ENCODE data around the gene DRC7.

DRC7 gene, protein sequence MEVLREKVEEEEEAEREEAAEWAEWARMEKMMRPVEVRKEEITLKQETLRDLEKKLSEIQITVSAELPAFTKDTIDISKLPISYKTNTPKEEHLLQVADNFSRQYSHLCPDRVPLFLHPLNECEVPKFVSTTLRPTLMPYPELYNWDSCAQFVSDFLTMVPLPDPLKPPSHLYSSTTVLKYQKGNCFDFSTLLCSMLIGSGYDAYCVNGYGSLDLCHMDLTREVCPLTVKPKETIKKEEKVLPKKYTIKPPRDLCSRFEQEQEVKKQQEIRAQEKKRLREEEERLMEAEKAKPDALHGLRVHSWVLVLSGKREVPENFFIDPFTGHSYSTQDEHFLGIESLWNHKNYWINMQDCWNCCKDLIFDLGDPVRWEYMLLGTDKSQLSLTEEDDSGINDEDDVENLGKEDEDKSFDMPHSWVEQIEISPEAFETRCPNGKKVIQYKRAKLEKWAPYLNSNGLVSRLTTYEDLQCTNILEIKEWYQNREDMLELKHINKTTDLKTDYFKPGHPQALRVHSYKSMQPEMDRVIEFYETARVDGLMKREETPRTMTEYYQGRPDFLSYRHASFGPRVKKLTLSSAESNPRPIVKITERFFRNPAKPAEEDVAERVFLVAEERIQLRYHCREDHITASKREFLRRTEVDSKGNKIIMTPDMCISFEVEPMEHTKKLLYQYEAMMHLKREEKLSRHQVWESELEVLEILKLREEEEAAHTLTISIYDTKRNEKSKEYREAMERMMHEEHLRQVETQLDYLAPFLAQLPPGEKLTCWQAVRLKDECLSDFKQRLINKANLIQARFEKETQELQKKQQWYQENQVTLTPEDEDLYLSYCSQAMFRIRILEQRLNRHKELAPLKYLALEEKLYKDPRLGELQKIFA

DNA sequence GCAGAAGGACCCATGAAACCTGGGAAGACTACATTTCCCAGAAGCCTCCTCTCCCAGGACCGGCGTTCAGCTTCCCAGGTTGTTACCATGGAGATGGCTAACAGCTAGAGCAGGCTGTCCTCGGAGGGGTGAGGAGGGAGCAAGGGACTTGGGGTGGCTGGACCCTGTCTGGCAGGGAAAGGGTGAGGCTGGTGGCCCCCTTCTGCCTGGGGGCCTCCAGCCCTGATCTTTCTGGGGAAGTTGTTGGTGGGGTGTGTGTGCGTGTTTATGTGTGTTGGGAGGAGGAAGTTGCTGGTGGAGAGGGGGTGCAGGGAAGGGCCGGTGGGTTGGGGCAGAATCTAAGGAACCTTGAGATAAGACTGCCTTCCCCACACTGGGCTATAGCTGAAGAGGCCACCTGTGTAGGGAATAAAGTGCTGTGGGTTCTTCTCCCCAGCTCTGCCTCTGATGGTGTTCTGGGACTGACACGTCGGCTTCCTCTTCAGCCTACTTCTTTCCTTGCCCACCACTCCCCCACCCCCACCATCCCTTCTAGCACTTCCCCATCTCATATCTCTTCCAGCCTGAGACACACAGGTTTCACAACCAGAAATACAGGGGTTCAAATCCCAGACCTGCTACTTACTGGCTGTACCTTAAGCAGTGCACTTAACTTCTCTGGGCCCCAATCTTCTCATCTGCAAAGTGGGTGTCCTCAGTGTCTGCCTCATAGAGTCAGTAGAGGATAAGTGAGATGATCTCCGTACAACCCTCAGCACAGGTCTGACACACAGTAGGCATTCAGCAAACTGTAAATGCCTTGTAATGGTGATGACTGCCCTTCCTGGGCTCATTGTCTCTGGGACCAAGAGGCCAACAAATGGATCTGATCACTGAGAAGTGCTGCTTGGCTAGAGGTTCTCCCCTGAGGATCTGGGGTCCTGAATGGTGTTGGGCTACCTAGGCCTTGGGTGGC is at the start of gene DRC7:
Gene DRC7 (plus strand): TSS at position 82 of the 955 bp plus-strand sequence. CDS start 3,144 bp downstream, outside the sequence.
- in situ Hi-C loops (cut with HindIII; ENCODE audit: low sequenced_read_pairs), result no loop called here

DNA sequence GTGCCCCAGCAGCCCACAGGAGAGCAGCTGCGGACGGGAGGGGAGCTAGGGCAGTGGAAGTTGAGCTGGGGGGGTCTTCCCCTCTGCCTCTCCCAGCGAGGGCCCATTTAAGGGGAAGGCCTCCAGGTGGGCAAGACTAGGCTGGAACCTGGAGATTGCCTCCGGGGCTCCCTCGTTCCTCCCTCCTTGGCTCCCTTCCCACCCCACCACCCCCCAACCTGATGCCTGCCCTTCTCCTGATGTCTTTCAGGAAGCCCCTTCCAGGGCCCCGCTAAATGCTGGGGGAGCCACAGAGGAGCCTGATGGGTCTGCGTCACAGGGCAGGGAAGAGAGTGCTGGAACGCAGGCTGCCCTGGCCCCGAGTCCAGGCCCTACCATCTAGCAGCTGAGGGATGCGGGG is 49.4 kb upstream of the DRC7 start:
- in situ Hi-C loops (cut with HindIII; ENCODE audit: low sequenced_read_pairs), result loop anchor here (5.0 to 10.0 kb wide), 2 partner anchors 42 to 240 kb away; no protein-coding TSS in a partner anchor

DNA sequence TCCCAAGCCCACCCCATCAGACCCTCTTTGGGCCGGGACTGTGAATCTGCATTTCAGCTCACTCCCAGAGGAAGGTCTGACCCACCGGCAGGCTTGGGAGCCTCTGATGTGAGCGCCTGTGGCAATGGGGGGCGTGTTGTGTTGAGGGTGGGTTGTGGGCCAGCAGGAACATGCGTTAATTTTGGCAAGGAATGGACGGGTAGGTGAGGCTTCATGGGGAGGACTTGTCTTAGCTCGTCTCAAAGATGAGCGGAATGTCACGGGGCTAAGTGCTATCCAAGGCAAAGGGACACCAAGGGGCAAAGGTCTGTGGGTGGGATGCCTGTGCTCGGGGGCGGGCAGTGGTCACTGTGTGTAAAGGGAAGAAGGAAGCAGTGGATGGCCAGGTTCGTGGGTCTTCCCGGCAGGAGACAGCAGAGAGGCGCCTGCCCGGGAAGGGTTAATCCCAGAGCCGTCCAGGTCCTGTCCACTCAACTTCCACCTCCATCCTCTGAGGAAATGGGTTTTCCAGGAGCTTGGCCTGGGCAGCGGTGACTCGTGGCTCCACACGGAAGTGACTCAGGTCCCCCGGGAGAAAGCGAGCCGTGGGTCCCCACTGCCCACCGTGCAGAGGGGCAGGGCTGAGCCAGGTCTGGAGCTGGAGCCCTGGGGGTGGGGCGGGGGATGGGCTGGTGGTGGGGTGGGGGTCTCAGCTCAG is 48.8 kb upstream of the DRC7 start:
- in situ Hi-C loops (cut with HindIII; ENCODE audit: low sequenced_read_pairs), result loop anchor here (5.0 to 10.0 kb wide), 2 partner anchors 41 to 239 kb away; no protein-coding TSS in a partner anchor

DNA sequence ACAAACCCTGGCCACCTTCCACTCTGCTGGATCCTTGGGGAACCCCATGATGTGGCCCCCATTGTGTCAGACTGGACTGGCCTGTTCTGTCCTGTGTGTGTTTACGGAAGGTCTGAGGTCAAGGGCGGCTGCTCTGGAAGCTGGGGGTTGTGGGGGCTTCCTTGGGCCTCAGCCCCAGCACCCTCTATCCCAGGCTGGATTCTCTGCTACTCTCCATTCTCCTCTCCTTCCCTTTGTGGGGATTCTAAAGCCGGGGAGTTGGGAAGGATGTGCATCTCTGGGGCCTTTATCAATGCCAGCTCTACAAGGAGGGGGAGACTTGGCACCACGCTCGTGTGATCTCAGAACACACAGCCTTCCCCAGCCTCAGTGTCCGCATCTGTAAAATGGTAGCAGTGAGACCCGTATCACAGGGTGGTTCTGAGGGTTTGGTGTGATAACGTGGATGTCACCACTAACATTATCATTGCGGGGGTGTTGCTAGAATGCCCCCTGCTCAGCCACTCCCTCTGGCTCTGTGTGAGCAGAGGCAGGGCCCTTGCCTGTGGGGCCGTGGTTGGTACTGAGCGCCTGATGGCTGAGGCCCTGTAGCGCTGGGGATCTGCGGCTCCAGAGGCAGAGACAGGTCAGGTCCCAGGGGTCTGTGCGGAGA is 48.1 kb upstream of the DRC7 start:
- in situ Hi-C loops (cut with HindIII; ENCODE audit: low sequenced_read_pairs), result loop anchor here (5.0 to 10.0 kb wide), 2 partner anchors 41 to 238 kb away; no protein-coding TSS in a partner anchor

DNA sequence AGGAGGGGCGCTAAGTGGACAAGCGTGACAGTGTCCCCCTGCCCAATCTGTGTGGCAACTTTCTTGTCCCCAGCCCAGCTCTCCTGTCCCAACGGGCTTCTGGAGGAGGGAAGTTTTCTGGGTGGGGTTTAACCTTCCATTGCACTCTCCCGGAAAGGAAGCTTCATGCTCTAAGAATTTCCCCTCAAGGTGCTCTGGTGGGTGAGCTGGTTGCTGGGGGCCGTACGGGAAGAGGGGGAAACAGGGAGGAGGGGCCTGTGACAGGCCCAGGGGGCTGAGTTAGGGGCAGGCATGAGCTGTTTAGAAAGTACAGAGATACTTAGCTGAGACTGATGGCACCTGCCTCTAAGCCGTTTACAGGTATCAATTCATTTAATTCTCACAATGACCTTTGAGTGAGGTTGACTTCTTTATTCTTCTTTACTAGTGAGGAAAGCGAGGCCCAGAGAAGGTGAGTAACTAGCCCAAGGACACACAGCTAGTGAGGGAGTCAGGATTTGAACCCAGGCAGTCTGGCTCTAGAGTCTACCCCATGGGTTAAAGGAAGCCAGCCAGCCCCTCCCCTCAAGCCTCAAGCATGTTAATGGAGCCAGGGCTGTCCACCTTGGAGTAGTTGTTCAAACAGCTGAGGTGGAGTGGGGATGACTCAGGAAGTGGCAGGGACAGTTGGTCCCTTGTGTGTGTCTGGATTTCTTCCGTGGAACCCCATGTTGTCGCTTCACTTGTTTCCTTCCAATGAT is 47.3 kb upstream of the DRC7 start:
- in situ Hi-C loops (cut with HindIII; ENCODE audit: low sequenced_read_pairs), result loop anchor here (5.0 to 10.0 kb wide), 2 partner anchors 40 to 237 kb away; no protein-coding TSS in a partner anchor

DNA sequence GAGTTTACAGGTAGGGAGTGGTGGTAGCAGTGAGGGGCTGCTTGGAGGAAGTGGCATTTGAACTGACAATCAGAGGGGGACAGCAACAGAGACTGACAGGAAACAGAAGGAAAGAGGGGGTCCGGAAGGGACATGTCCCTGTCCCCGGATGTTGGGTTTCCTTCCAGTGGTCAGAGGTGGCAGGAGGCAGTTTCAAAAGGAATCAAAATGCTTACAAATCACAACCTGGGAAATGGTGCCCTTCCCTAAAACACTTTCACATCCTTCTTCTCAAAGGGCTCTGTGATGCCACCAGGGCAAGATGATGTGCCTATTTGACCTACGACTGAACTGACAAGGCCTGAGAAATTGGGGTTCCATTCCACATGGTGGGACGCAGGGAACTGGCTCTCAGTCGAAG is 46.5 kb upstream of the DRC7 start:
- in situ Hi-C loops (cut with HindIII; ENCODE audit: low sequenced_read_pairs), result loop anchor here (5.0 to 10.0 kb wide), 2 partner anchors 39 to 237 kb away; no protein-coding TSS in a partner anchor

DNA sequence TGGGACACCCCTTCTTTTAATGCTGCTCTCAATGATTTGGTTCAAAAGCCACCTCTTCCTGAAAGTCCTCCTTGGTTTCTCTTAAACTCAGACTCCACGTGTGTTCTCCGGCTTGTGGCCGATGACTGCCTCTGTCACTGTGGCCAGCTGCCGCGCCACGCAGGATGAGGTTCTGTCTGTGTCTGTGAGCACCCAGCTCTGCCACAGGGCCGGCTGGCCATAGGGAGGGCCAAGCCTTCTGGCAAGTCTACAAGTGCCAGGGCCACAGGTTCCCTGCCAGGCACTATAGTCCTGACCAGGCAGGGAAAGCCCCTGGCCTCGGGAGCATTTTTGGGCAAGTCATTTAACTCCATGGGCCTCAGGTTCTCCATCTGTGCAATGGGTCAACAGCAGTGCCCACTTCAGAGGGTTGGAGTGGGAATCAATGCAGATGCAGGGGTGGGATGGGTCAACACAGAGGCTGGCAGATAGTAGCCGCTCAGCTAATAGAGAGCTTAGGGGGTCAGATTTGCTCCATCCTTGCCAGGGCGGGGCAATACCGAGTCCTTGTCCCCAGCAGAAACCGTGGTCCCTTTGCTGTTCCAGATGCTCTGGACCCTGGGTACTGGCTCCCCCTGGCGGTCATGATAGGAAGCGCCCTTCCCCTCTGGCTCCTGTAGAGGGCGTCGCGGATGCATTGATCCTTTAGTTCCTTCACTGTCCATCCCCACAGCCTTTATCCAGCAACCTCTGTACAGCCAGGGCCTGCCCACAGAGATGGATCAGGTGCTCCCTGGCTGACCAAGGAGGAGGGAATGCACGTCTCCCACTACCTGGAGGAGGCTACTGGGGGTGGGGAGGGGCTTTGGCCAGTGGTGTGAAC is 45.8 kb upstream of the DRC7 start:
- in situ Hi-C loops (cut with HindIII; ENCODE audit: low sequenced_read_pairs), result loop anchor here (5.0 to 10.0 kb wide), 2 partner anchors 38 to 236 kb away; no protein-coding TSS in a partner anchor

DNA sequence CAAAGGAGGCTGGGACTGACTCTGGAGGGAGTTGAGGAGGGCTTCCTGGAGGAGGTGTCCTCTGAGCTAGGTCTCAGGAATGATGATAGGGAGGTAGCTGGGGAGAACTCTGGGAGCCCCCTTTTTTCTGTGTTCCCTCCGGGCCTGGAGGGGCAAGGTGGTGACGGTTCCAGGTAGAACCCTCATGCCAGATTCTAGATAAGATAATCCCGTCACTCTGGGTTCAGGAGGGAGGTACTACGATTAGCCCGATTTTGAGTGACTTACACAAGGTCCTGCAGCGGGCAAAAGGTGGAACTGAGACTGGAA is 45.2 kb upstream of the DRC7 start:
- in situ Hi-C loops (cut with HindIII; ENCODE audit: low sequenced_read_pairs), result loop anchor here (5.0 to 10.0 kb wide), 2 partner anchors 38 to 235 kb away; no protein-coding TSS in a partner anchor

DNA sequence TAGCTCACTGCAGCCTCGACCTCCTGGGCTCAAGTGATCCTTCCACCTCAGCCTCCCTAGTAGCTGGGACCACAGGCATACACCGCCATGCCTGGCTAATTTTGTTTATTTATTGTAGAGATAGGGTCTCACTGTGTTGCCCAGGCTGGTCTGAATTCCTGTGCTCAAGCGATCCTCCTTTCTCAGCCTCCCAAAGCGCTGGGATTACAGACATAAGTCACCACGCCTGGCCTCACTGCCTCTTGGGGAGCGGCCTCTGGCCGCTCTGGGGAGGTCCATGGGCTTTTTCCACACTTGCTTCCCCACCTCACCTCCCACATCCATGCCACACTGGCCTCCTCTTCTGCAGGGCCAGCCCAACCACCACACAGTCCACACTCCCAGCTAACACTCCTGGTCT is 44.8 kb upstream of the DRC7 start:
- in situ Hi-C loops (cut with HindIII; ENCODE audit: low sequenced_read_pairs), result loop anchor here (5.0 to 10.0 kb wide), 2 partner anchors 37 to 235 kb away; no protein-coding TSS in a partner anchor

DNA sequence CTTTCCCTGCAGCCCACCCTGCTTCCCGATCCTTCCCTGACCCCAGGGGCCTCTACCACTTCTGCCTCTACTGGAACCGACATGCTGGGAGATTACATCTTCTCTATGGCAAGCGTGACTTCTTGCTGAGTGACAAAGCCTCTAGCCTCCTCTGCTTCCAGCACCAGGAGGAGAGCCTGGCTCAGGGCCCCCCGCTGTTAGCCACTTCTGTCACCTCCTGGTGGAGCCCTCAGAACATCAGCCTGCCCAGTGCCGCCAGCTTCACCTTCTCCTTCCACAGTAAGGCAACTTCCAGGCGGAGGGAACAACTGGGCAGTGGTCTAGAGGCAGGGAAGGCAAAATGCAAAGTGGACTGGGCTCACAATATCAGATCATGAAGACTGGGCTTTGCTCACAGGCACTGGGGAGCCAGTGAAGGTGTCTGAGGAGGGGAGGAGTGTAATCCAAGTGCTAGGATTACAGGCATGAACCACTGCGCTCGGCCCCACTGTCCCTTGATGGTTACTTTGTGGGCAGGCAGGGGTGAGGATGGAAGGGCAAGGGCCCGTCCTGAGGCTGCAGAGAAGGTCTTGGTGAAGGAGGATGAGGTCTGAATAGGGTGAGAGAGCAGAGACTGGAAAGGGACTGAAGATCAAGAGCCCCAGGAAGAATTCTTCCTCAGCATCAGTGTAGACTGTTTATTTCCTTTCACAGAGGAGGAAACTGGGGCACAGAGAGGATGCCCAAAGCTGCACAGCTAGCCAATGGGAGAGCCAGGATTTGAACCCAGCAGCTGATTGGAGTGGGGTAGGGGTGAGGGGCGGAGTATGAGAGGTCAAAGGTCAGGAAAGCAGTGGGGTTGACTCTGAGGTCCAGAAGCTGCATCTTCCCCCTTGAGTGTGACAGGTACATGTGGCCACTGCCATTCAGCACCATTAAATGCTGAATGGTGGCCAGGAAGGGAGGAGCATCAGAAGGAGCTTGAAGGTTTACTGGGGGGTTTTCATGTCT is 43.0 kb upstream of the DRC7 start:
- in situ Hi-C loops (cut with HindIII; ENCODE audit: low sequenced_read_pairs), result no loop called here

DNA sequence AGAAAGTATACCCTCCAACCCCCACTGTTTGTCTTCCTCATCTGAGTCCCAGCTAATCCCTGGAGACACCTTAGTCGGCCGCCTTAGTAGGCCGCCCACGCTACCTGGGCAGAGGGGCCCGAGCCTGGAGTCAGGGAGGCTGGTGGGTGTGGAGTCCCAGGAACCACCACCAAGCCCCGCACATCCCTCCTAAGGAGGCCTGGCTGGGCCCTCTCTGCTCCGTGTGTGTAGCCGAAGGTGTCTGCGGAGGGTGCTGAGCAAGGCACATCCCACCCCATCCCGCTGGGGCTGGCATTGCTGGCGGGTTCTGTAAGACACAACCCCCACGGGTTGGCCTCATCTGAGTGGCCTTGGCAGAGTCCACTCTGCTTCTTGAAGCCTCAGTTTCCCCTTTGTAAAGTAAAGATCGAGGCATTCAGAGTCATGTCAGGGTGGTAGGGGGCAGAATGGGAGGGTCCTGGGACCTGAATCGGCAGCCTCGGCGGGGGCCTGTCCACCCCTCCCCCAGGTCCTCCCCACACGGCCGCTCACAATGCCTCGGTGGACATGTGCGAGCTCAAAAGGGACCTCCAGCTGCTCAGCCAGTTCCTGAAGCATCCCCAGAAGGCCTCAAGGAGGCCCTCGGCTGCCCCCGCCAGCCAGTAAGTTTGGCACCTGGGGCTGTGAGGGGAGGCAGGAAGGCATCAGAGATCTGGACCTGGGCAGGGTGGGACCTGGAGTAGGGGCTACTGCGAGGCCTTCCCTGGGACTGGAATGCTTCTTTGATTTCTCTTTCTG is 41.7 kb upstream of the DRC7 start:
- in situ Hi-C loops (cut with HindIII; ENCODE audit: low sequenced_read_pairs), result no loop called here

DNA sequence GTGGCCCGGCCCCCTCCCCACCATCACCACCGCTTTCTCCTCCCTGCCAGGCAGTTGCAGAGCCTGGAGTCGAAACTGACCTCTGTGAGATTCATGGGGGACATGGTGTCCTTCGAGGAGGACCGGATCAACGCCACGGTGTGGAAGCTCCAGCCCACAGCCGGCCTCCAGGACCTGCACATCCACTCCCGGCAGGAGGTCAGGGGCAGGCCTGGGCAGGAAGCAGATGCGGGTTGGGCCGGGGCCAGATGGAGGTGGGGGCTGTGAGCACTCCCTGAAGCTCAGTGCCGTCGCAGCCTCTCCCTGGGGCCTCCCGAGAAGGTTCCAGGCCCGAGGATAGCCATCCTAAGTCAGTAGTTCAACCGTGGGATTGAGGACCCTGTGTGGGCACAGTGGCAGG is 40.7 kb upstream of the DRC7 start:
- in situ Hi-C loops (cut with HindIII; ENCODE audit: low sequenced_read_pairs), result no loop called here

DNA sequence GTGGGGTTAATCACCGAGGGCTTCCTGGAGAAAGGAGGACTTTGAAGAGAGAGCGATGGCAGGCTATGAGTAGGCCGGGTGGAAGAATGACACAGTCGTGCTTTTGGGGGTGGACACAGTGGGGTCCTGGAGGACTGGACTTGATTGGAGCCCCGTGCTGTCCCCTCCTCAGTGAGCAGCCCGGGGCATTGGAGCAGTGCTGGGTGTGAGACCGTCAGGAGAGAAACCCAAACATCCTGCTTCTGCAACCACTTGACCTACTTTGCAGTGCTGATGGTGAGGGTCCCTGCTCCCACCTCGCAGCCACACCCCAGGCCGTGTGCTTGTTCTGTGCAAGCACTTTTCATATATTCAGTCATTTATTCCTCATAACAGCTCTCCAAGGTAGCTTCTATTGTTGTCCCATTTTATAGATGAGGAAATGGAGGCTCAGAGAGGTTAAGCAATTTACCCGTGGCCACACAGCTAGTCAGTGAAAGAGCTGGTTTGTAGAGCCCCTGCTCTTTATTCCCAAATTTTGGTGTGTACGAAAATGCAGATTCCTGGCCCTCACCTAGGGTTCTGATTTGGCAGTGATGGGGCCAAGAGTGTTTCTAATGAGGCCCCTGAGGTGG is 38.2 kb upstream of the DRC7 start:
- in situ Hi-C loops (cut with HindIII; ENCODE audit: low sequenced_read_pairs), result no loop called here

DNA sequence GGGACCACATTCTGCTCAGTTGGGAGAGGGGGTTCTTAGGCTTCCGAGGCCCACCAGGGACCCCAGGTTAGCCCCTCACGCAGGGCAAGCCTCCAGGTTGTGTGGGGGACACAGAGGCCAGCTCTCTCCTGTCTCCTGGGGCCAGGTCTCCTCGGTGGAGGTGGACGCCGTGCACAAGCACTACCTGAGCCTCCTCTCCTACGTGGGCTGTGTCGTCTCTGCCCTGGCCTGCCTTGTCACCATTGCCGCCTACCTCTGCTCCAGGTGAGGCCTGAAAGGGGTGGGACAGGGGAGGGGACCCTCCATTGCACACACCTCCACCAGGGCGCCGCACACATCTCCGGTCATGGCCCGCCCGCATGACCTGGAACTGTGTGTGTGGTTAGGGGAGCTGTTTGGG is 37.4 kb upstream of the DRC7 start:
- in situ Hi-C loops (cut with HindIII; ENCODE audit: low sequenced_read_pairs), result no loop called here

Data from endothelial cell of hepatic sinusoid (primary cell).